Caki2 (cell line): Measurements from ENCODE around the gene FAM3C. TPM values are rescaled to one million over a fixed set of nuclear protein-coding genes. Genes with fewer than 3 reads are reported as not detected.

ENCODE experiments used
- DNase-seq: peaks from one replicate; pipeline ENCODE4 v3.0.0-alpha.2; 2015; ENCODE audit warnings: low read depth
- in situ Hi-C: cut with HindIII; loops from 2 replicates; pipeline ENCODE4 v1.10.0; 2016; ENCODE audit warnings: low sequenced_read_pairs, low pct_unique_long_range_greater_than_20kb, mixed read lengths
- total RNA-seq: library from RNA; depleted of rRNA; stranded (reverse); fragments of >200 nt; shearing (Covaris generic); gene quantifications from 2 replicates; pipeline ENCODE4 v1.2.3, GENCODE V29; 2014; ENCODE audit warnings: low replicate concordance

Gene FAM3C
- total RNA-seq, 1 experiment from 2014 or later, result 46.2 TPM

- in situ Hi-C loops, result no loop called here
- no peak for DNase-seq
Observed at GRCh38 chr7:121416533-121416932, 20.4 kb upstream of the FAM3C start.

- in situ Hi-C loops, result no loop called here
- no peak for DNase-seq
Observed at GRCh38 chr7:121414436-121414835, 18.3 kb upstream of the FAM3C start.

GRCh38 chr7:121411597-121411979, 15.5 kb upstream of the FAM3C start:
- in situ Hi-C loops, result no loop called here
- no peak for DNase-seq

DNA sequence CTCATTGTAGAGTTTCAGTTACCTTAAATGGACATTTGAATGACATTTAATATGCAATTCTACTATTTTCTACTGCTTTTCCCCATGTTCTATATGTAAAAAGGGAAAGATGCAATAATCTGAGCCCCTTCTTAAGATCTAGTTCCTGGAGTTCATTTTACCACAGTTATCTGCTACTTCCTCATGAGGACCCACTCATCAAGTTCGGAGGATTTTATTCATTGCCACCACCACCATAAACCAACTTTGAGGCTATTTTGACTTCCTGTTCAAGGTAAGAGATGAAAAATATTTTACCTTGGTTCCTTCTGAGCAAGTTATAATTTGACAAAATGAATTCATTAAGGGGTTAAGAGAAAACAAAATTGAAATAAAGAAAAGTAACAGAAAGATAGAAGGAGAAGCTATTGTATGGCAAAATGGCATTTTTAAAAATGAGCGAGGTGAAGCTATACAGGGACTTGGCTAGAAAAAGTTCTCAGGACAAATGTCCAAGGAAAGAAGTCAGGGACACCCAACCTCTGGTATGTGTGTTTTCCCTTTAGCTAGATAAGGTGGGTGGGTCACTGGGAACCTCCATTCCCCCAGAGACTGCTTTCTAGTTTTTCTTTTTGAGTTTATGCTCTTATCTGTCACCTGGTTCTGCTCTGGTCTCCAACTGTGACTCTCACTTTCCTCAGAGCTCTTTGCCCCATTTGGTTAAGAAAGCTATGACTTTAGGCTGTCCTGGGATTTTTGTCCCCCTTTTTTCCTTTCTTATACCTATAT, 14.9 kb upstream of the FAM3C start:
- in situ Hi-C loops, result no loop called here
- no peak for DNase-seq

DNA sequence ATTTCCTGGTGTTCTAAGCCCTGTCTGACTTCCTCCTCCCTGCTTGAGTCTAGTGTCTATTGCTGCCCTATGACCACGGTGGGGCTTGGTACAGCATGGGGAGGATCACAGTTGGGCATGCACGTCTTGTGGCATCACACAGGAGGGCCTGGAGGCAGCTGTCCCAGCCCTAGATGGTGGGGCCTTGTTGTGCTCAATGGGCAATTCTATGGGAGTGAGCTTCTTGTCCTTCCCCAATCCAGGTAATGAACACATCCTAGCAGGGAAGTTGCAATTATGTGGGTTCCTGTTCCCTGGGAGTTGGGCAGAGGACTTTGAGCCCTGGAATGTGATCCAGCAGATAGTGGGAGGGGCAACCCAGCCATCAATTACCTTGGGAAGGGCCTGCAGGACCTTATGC, 10.8 kb upstream of the FAM3C start:
- in situ Hi-C loops, result no loop called here
- no peak for DNase-seq

DNA sequence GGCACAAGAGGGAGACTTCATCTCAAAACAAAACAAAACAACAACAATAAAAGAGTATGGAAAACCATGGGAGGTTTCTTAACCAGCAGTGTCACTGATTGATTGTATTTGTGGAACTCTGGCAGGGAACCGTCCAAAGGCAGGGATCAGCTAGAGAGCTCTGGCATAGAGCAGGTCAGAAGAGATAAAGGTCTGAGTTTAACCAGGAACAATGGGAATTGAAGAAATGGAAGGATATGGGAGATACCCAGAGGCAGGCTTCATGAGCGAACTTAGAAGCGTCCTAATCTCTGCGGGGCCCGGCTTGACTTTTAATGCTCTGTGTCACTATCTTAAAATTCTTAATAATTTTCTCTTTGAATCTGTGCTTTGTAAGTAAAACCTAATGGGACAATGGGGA, 10.4 kb upstream of the FAM3C start:
- in situ Hi-C loops, result no loop called here
- no peak for DNase-seq

DNA sequence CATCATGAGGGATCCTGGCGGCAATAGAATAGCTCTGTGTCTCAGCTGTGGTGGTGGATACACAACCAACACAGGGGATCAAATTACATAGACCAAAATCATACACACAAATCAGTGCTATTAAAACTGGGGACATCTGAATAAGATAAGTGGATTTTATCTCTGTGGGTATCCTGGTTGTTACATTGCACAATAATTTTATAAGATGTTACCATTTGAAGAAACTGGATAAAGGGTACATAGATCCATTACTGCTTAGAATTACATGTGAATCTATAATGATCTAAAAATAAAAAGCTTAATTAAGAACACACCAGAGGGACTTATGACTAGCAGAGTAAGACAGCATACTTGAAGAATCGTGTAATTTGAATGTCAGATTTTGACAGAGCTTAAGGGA, 8.2 kb upstream of the FAM3C start:
- DNase-seq, result no peak
- in situ Hi-C loops, result no loop called here

- no peak for DNase-seq
- in situ Hi-C loops, result no loop called here
Observed at GRCh38 chr7:121402701-121403100, 6.6 kb upstream of the FAM3C start.

DNA sequence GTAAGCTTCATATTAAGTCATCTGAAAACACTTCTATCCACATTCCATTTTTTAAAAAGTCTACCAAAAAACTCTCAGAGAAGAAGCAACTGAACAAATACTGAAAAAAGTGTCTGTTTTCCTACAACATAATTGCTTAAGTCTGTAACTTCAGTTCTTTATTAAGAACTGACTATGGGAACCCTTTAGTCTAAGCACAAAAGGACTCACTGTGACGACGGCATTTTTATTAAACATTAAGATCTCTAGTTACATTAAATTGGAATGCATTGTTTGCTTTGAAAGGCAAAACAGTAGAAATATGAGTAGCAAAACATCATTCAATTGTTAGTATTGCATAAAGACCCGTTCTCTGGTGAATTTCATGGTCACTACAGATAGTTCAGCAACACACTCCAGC, 5.8 kb upstream of the FAM3C start:
- DNase-seq, result no peak
- in situ Hi-C loops, result no loop called here

GRCh38 chr7:121398246-121398645, 2.1 kb upstream of the FAM3C start:
- peak; percentile 67 for DNase-seq
- in situ Hi-C loops, result no loop called here

DNA sequence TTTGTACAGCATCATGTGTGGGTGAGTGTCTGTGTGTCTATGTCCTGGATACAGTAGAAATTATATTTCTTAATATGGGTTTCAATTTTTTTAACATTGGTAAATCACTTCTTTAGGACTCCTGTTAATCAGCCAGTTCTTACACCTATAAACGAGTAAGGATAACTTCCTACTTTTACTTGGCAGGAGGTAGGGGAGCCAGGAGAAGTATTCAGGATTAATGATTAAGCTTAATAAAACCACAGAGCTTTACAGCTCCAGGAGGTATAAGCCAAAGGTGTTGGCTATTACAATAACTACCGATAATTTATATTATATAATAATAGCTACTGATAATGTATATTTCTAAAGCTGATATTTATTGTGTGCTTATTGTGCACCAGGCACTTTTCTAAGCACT, 1.7 kb upstream of the FAM3C start:
- in situ Hi-C loops, result no loop called here
- DNase-seq, result peak; percentile 56

DNA sequence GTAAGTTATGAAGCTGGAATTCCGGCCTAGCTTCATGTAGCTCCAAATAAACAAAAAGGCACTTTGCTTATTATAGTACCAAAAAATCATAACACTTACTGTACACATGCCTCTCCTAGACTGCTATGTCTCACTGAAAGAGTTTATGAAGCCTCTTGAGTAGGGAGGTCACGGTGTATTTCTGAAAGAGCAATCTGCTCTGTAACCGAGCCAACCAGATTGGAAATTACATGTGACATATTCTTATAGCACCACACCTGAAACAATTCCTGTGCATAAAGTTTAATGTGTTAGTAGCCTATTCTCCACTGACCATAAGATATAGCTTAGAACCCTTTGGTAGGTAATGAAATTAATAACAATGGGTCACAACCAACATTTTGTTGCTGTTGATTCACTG, 1.3 kb upstream of the FAM3C start:
- in situ Hi-C loops, result no loop called here
- DNase-seq, result no peak

GRCh38 chr7:121395494-121395960, 581 bp downstream of the FAM3C start:
- DNase-seq, result peak; percentile 49
- in situ Hi-C loops, result no loop called here

- peak; percentile 52 for DNase-seq
- in situ Hi-C loops, result no loop called here
Observed at GRCh38 chr7:121394709-121395140, 1.4 kb downstream of the FAM3C start.

GRCh38 chr7:121393005-121393366, 3.1 kb downstream of the FAM3C start:
- in situ Hi-C loops, result no loop called here
- no peak for DNase-seq

DNA sequence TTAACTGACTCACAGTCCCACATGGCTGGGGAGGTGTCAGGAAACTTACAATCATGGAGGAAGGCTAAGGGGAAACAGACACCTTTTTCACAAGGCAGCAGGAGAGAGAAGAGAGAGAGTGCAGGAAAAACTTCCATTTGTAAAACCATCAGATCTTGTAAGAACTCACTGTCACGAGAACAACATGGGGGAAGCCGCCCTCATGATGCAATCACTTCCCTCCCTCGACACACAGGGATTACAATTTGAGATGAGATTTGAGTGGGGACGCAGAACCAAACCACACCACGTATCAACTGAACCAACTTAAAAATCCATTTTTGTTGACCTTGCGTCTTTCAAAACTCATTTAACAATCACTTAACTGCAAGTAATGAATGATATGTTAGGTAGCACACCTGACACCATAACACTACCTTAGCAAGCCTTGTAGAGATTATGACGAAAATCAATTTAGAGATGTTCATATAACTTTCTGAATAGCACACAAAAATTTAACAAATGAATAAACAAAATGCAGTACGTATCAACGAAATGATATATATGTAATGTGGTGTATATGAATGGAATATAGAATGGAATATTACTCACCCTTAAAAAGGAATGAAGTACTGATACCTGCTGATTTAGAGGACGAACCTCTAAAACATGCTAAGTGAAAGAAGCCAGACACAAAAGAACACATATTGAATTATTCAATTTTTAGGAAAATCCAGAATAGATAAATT, 3.7 kb downstream of the FAM3C start:
- in situ Hi-C loops, result no loop called here

GRCh38 chr7:121391686-121392085, 4.4 kb downstream of the FAM3C start:
- DNase-seq, result no peak
- in situ Hi-C loops, result no loop called here

More for the DNA sequence above, 3.7 kb downstream of the FAM3C start:
- no peak for DNase-seq

GRCh38 chr7:121390617-121391016, 5.5 kb downstream of the FAM3C start:
- DNase-seq, result no peak
- in situ Hi-C loops, result no loop called here

- DNase-seq, result no peak
- in situ Hi-C loops, result no loop called here
Observed at GRCh38 chr7:121390109-121390508, 6.0 kb downstream of the FAM3C start.

- in situ Hi-C loops, result no loop called here
- no peak for DNase-seq
Observed at GRCh38 chr7:121388950-121389349, 7.2 kb downstream of the FAM3C start.
